Hypothalamus (tissue), 51 donors: ENCODE results near the gene CNTNAP1.

Experiments
- DNase-seq, 51 donors: peaks; one replicate each; lab custom pipeline; 2025; lab: John Stamatoyannopoulos, UW

Gene CNTNAP1

GRCh38 chr17:42669977-42670788 lies 12.1 kb upstream of the CNTNAP1 start:
- DNase-seq, result no peak

GRCh38 chr17:42670789-42671657 lies 11.3 kb upstream of the CNTNAP1 start:
- no peak for DNase-seq

GRCh38 chr17:42672038-42672437 lies 10.3 kb upstream of the CNTNAP1 start:
- no peak for DNase-seq

GRCh38 chr17:42673266-42673884 lies 9.0 kb upstream of the CNTNAP1 start:
- DNase-seq, result no peak

- DNase-seq, result peak in 13 of 51 donors; percentile 12 to 38 (median 22)
Observed at GRCh38 chr17:42673885-42674754, 8.2 kb upstream of the CNTNAP1 start.

- DNase-seq, result no peak
Observed at GRCh38 chr17:42674755-42675347, 7.5 kb upstream of the CNTNAP1 start.

GRCh38 chr17:42675348-42675964 lies 6.9 kb upstream of the CNTNAP1 start:
- DNase-seq, result peak in 18 of 51 donors; percentile 9 to 53 (median 28)

GRCh38 chr17:42675965-42676423 lies 6.3 kb upstream of the CNTNAP1 start:
- peak in 21 of 51 donors; percentile 11 to 65 (median 33) for DNase-seq

GRCh38 chr17:42676424-42677011 lies 5.8 kb upstream of the CNTNAP1 start, which contains the start of gene PLEKHH3:
Gene PLEKHH3 (minus strand): TSS chr17:42676994. CDS start chr17:42676563, 431 bp downstream.
- DNase-seq, result peak in 5 of 51 donors; percentile 49 to 93 (median 81)

- DNase-seq, result peak; percentile 93 to 100 (median 99)
Observed at GRCh38 chr17:42677012-42677857, 5.1 kb upstream of the CNTNAP1 start.

- peak; percentile 57 to 95 (median 79) for DNase-seq
Observed at GRCh38 chr17:42677921-42678781, 4.2 kb upstream of the CNTNAP1 start.

- DNase-seq, result peak in 11 of 51 donors; percentile 9 to 66 (median 25)
Observed at GRCh38 chr17:42678951-42679491, 3.3 kb upstream of the CNTNAP1 start.

GRCh38 chr17:42679492-42680330 lies 2.6 kb upstream of the CNTNAP1 start:
- DNase-seq, result peak in 45 of 51 donors; percentile 15 to 78 (median 58)

- peak in 5 of 51 donors; percentile 23 to 49 (median 25) for DNase-seq
Observed at GRCh38 chr17:42680331-42680808, 2.0 kb upstream of the CNTNAP1 start.
